Stimulated activated CD8-positive, alpha-beta memory T cell treated with anti-CD3 and anti-CD28 coated beads, Interleukin-12 subunit alpha, Interleukin-12 subunit beta, amount 100 ng/mL, for 4 hours (primary cell): ENCODE data around the gene IL20.

Experiments
- DNase-seq: peaks from one replicate; pipeline ENCODE4 v3.0.0-alpha.2; 2020; ENCODE audit warnings: low read depth

Gene IL20

GRCh38 chr1:206880314-206880713 lies 14.9 kb downstream of the IL20 start:
- DNase-seq: no peak

DNA sequence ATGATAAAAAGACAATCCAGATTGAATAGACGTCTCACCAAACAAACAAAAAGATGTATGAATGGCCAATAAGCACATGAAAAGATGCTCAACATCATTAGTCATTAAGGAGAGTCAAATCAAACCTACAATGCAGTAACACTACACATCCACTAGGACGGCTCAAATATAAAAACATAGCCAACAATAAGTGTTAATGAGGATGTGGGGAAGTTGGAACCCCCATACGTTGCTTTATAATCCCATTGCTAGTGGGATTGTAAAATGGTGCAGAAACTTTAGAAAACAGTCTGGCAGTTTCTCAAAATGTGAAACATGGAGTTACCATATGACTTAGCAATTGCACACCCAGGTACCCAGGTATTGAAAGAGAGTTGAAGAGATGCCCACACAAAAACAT lies 17.1 kb downstream of the IL20 start:
- no peak for DNase-seq

GRCh38 chr1:206883160-206883559 lies 17.7 kb downstream of the IL20 start:
- no peak for DNase-seq

- no peak for DNase-seq
Measured at GRCh38 chr1:206883876-206884275, 18.5 kb downstream of the IL20 start.

DNA sequence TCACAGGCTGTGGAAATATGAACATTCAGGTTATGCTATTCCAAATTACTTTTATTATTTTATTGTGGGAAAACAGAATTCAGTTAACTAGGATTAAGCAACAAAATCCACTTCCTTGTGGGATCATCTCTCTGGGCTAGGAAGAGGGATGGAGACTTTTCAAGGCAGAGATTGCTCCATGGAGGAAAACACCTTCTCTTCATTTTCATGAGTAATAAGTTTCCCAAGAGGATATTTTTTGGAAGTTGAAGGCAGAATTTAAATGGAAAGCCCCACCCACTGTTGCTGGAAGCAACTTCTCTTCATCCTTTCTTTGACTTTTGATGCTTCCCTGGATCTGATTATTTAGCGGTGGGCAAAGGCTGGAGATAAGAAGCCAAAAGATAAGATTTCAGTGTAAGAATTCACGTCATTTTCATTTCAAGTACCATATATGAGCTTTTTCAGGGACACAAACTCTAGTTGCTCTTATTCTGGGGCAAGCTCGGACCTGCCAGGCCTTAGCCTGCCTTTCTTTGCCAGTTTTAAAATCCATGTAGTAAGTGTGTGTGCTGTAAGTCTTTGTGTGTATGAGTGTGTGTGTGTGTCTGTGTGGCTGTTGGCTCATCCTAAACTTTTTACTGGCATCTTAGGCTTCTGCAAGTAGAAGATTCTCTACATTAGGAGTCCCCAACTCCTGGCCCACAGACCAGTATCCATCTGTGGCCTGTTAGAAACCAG lies 20.1 kb downstream of the IL20 start:
- DNase-seq: no peak

GRCh38 chr1:206886831-206887230 lies 21.4 kb downstream of the IL20 start:
- DNase-seq: no peak

DNA sequence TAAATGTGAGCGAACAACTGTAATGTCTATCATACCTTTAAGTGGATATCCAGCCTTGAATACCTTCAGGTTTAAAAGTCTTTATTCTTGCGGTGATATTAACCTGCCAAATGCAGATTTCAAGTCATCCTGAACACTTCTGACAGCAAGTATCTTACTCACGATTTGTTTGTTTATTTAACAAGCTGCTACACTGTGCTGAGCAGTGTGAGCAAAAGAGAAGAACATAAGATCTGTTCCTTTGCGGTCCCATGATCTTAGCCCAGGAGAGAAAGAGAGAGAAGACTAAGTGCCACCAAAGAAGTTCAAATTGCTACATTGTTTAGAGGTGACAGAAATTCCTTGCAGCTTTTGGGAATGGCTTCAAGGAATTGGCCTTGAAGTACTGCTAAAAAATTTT lies 22.3 kb downstream of the IL20 start:
- DNase-seq: no peak

GRCh38 chr1:206890125-206891060 lies 25.0 kb downstream of the IL20 start:
- DNase-seq: no peak

DNA sequence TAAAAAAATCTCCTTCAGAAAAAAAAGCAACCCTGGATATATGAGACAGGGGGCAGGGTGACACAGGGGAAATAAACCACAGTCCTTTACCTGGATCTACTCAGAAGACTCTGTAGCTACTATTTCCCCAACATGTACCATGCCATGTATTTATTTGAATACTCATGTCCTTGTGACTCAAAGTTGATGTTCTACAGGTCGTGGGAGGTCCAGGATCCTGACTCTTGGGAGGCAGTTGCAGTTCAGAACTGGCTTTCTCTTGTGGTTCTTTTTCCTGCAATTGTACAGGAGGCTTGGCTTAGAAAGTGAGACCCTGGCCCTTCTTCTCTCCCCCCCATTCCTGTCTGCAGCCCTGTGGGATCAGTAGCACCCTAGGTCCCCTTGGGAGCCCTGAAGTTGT lies 26.0 kb downstream of the IL20 start:
- DNase-seq: no peak

GRCh38 chr1:206892351-206892984 lies 27.0 kb downstream of the IL20 start:
- no peak for DNase-seq

- DNase-seq: no peak
Measured at GRCh38 chr1:206893380-206893779, 28.0 kb downstream of the IL20 start.

- no peak for DNase-seq
Measured at GRCh38 chr1:206895325-206895724, 29.9 kb downstream of the IL20 start.

DNA sequence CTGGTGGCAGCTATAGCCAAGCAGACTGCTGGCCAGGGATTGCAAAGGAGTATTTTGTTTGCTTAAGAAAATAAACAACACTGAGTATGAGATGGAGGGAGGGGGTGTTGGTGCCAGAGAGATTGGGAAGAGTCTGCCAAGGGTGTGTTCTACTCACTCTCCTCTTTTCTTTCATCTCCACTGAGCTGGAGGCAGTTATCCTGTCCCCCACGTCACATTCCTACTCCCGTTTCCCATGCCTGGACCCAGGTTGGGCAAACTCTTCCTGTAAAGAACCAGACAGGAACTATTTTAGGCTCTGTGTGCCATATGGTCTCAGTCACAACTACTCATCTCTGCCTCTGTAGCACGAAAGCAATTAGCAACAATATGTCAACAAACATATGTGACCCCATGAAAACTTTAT lies 30.4 kb downstream of the IL20 start:
- no peak for DNase-seq

GRCh38 chr1:206896261-206896660 lies 30.8 kb downstream of the IL20 start:
- DNase-seq: no peak

DNA sequence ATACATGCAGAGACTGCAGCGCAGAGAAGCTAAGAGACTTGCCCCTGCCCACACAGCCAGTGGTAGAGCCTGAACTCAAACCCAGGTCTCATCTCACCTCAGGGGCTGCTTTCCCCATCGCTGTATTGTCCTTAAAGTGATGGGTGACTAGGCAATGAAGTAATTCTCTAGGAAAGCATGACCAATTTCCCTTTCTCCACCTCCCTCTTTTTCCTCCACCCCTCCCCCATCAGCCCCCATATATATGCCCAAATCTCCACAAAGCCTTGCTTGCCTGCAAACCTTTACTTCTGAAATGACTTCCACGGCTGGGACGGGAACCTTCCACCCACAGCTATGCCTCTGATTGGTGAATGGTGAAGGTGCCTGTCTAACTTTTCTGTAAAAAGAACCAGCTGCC lies 31.8 kb downstream of the IL20 start, which contains the start of gene IL24:
TSS of gene IL24 (plus strand) at position 269 of the 400 bp plus-strand sequence. CDS start 390 bp downstream, outside the sequence.
- no peak for DNase-seq

DNA sequence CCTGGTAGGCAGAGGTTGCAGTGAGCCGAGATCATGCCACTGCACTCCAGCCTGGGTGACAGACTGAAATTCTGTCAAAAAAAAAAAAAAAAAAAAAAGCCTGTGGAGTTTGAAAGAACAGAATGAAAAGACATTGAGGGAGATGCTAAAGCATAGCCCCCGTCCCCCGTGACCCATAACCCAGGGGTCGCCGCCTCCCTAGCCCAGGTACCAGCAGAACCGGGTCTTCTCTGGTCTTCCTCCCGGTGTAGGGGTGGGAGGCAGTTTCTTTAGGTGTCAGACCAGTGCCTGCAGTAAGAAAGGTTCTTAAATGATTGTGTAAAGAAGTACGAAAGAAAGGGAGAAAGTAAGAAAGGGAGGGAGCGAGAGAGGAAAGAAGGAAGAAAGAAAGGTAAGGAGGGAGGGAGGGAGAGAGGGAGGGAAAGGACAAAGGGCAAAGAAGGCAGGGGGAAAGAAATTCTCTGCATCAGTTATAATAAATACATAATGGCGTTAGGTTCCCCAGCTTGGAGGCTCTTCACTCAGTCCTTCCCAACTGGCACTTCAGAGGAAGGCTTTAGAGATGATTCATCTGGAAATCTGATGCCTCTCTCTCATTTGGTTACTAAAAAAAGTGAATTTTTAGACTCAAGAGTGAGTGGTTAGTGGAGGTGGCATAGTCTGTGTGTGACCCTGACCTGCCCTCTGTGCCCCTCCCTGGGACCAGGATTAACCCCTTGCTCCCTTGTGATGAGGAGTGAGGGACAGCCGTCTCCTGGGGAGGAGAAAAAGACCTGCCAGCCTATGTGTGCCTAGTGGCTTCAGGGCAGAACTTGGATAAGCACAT lies 32.9 kb downstream of the IL20 start:
- no peak for DNase-seq

DNA sequence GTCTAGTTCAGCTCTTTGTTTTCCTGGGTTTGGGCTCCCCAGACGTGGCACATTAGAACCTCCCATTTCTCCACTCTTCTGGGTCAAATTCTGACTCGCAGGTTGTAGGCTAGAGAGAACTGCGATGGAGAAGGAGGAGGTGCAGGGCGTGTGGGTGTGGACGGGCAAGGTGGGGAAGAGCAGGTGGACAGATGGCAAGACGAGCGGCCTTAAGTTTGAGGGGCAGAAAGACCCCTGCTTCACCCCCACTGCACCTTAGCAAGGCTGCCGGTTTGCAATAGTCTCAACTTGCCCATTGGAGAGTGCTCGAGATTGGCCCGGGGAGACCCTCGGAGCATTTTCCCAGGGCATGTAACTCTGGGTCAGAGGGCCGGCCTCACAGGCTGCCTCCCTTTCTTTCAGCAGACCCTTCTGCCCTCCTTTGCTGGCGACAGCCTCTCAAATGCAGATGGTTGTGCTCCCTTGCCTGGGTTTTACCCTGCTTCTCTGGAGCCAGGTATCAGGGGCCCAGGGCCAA lies 33.5 kb downstream of the IL20 start:
- no peak for DNase-seq

- no peak for DNase-seq
Measured at GRCh38 chr1:206899717-206900116, 34.3 kb downstream of the IL20 start.

DNA sequence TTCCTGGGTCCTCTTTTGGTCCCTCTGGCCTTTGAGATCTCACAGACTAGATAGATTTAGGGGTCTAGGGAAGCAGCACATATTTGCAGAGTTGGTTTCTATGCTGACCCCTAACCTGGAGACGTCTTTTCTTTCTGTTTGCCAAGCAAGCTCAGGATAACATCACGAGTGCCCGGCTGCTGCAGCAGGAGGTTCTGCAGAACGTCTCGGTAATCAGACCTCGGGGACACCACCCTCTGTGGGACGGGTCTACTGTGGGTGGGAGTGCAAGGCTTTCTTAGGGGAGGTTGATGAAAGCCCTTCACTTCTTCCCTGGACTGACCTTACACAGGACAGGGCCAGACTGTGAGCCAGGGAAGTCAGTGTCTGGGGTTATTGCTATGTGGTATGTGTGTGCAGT lies 34.7 kb downstream of the IL20 start:
- no peak for DNase-seq

GRCh38 chr1:206901944-206902343 lies 36.5 kb downstream of the IL20 start:
- DNase-seq: no peak

GRCh38 chr1:206902702-206903101 lies 37.3 kb downstream of the IL20 start:
- DNase-seq: no peak

- no peak for DNase-seq
Measured at GRCh38 chr1:206903687-206904086, 38.3 kb downstream of the IL20 start.
